Kidney (tissue), 14 donors: ENCODE measurements around the gene KCNK15. TPM values are rescaled to one million over a fixed set of nuclear protein-coding genes. Genes with fewer than 3 reads are reported as not detected.
A peak's percentile ranks its signal among the peaks of the same experiment; 100 is the strongest.

Source experiments
- DNase-seq, 5 donors: peaks; one replicate each; pipeline ENCODE4 v3.0.0-alpha.2; 2013 to 2020
- FAIRE-seq: peaks from 2 replicates; lab custom pipeline; 2012; peaks lifted over from hg19 to GRCh38; lab: Jason Lieb, UNC
- H3K27ac ChIP-seq, 2 donors: one replicate each; pipeline ENCODE4 v1.7.0; 2013; ENCODE audit warnings: low read depth in 2 of 2, low read length in 2 of 2, inconsistent platforms in 1 of 2
- H3K27me3 ChIP-seq: one replicate; pipeline ENCODE4 v1.7.1; 2013; ENCODE audit warnings: low read length, inconsistent platforms; ENCODE audit not compliant: control insufficient read depth, insufficient read depth
- H3K36me3 ChIP-seq, 3 donors: one replicate each; pipeline versions ENCODE4 v1.7.0 to v1.7.1; 2013; ENCODE audit warnings: low read length in 3 of 3, control low read depth in 1 of 3, inconsistent platforms in 1 of 3; ENCODE audit not compliant: insufficient read depth in 3 of 3, control insufficient read depth in 2 of 3
- H3K4me1 ChIP-seq, 3 donors: one replicate each; pipeline versions ENCODE4 v1.7.0 to v1.7.1; 2013; ENCODE audit warnings: low read length in 3 of 3, inconsistent platforms in 1 of 3, low read depth in 1 of 3; ENCODE audit not compliant: control insufficient read depth in 2 of 3, insufficient read depth in 2 of 3
- H3K4me3 ChIP-seq, 3 donors: one replicate each; pipeline versions ENCODE4 v1.7.0 to v1.8.1; 2013; ENCODE audit warnings: low read length in 3 of 3, control low read depth in 1 of 3, inconsistent platforms in 1 of 3
- H3K9ac ChIP-seq, 3 donors: one replicate each; pipeline versions ENCODE4 v1.7.0 to v1.7.1; 2013; ENCODE audit warnings: low read length in 3 of 3, control low read depth in 1 of 3, inconsistent platforms in 1 of 3
- H3K9me3 ChIP-seq, 3 donors: one replicate each; pipeline versions ENCODE4 v1.7.0 to v1.7.1; 2013; ENCODE audit warnings: low read length in 3 of 3, control low read depth in 1 of 3, inconsistent platforms in 1 of 3; ENCODE audit not compliant: control insufficient read depth in 2 of 3, insufficient read depth in 1 of 3
- CTCF ChIP-seq: IDR thresholded peaks from 3 replicates; pipeline ENCODE4 v1.5.1; 2012; ENCODE audit warnings: mild to moderate bottlenecking, moderate library complexity, borderline replicate concordance; ENCODE audit not compliant: insufficient read depth; ENCODE audit errors: extremely low read depth
- intact Hi-C: fragments of 100-400 bp; cut with DNase I; formaldehyde crosslinking; loops from one replicate; pipeline ENCODE4 v1.11.1; 2022
- polyA plus RNA-seq: library from polyadenylated mRNA; stranded (reverse); fragments of 350-450 nt; fragmentation: Illumina TruSeq; extraction: RNeasy Lipid Tissue Mini Kit (QIAGEN cat#74804); gene quantifications from one replicate; pipeline ENCODE4 v1.2.3, GENCODE V29; 2014; ENCODE audit warnings: low read depth, low replicate concordance; ENCODE audit not compliant: insufficient read depth
- total RNA-seq: library from RNA; stranded (reverse); fragmentation: NEBNext Ultra II Directional; extraction: Animal tissue kit (Norgen Biotek cat#: 25700); gene quantifications from one replicate; pipeline ENCODE4 v1.2.1, GENCODE V29; 2021
- donor health status: control.
- donor health status: control.
- donor health status: control.
- donor health status: control.
- donor health status: control.
- donor health status: DM: yes; HTN: yes; CAD: no.
- donor health status: Normal renal cell carcinoma (clear cell type).

The KCNK15 gene
- total and polyA plus RNA-seq, 2 donors from 2014 or later: 0.62 to 11.7 TPM

- FAIRE-seq: no peak
Observed at GRCh38 chr20:44723391-44723790, 22.3 kb upstream of the KCNK15 start.

GRCh38 chr20:44723798-44724362, 21.8 kb upstream of the KCNK15 start:
- TF ChIP-seq CTCF: no peak
- H3K36me3 ChIP-seq: no peaks in the 10 kb centered on the region
- no peak overlapping the region for H3K4me3 ChIP-seq
- DNase-seq (peak in 1 of 5 donors; percentile 48), FAIRE-seq (no peak)
- peaks cover 0 to under 1% (median 0%) of the 10 kb centered on the region in 3 donors for H3K4me1 ChIP-seq
- intact Hi-C loops: no loop called here
- no peak overlapping the region for H3K27ac ChIP-seq
- no peaks in the 10 kb centered on the region for H3K9me3 ChIP-seq
- H3K27me3 ChIP-seq: no peaks in the 10 kb centered on the region
- H3K9ac ChIP-seq: no peak overlapping the region

More at GRCh38 chr20:44723391-44723790, 22.3 kb upstream of the KCNK15 start:
- no peak for TF ChIP-seq CTCF
- H3K9ac ChIP-seq: no peak overlapping the region
- no peak overlapping the region for H3K27ac ChIP-seq
- H3K4me3 ChIP-seq: no peak overlapping the region
- DNase-seq: peak in 1 of 5 donors; percentile 25
- intact Hi-C loops: no loop called here
- H3K27me3 ChIP-seq: no peaks in the 10 kb centered on the region
- no peaks in the 10 kb centered on the region for H3K9me3 ChIP-seq
- no peaks in the 10 kb centered on the region for H3K4me1 ChIP-seq
- H3K36me3 ChIP-seq: no peaks in the 10 kb centered on the region

- Histone ChIP-seq H3K9ac (no peak overlapping the region), H3K27ac (no peak overlapping the region), H3K4me1 (peaks cover 0 to 3% (median 0%) of the 10 kb centered on the region in 3 donors), H3K36me3 (no peaks in the 10 kb centered on the region), H3K27me3 (no peaks in the 10 kb centered on the region), H3K9me3 (no peaks in the 10 kb centered on the region), H3K4me3 (no peak overlapping the region)
- no peak for FAIRE-seq
- intact Hi-C loops: no loop called here
- peak in 1 of 5 donors; percentile 67 for DNase-seq
- no peak for TF ChIP-seq CTCF
Observed at GRCh38 chr20:44724423-44725091, 21.1 kb upstream of the KCNK15 start.
